ENCODE data around the gene PARP16. TPM values are rescaled to one million over a fixed set of nuclear protein-coding genes. Genes with fewer than 3 reads are reported as not detected.

The PARP16 gene
- total and polyA plus RNA-seq, 2 experiments from 2014 or later = 3.6 to 4.1 TPM

DNA sequence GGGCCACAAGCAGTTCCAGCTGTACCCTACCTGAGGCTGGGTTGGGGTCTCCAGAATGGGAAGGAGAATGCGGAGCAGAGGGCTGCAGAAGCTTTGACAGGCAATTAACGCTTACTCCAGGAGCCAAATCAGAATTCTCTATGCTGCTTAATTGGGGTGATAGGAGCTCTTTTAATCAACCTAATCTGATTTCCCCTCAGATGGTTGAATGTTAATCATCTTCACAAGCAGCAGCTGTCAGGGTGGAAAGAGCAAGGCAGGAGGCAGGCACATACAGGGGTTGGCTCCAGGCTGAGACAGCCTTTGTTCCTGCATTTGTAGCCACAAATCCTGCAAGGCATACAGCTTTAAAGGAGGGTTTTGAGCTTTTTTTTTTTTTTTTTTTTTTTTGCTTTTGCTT is 78.0 kb downstream of the PARP16 start:
- no peak for TF ChIP-seq ZNF331 (CRISPR knock-in tag; IDR thresholded peaks at IDR 0.05; ENCODE audit: low read depth)
- TF ChIP-seq EZH2phosphoT487 (IDR thresholded peaks at IDR 0.05; ENCODE audit: unreplicated experiment) = no peak
- TF ChIP-seq, protein P1, sequence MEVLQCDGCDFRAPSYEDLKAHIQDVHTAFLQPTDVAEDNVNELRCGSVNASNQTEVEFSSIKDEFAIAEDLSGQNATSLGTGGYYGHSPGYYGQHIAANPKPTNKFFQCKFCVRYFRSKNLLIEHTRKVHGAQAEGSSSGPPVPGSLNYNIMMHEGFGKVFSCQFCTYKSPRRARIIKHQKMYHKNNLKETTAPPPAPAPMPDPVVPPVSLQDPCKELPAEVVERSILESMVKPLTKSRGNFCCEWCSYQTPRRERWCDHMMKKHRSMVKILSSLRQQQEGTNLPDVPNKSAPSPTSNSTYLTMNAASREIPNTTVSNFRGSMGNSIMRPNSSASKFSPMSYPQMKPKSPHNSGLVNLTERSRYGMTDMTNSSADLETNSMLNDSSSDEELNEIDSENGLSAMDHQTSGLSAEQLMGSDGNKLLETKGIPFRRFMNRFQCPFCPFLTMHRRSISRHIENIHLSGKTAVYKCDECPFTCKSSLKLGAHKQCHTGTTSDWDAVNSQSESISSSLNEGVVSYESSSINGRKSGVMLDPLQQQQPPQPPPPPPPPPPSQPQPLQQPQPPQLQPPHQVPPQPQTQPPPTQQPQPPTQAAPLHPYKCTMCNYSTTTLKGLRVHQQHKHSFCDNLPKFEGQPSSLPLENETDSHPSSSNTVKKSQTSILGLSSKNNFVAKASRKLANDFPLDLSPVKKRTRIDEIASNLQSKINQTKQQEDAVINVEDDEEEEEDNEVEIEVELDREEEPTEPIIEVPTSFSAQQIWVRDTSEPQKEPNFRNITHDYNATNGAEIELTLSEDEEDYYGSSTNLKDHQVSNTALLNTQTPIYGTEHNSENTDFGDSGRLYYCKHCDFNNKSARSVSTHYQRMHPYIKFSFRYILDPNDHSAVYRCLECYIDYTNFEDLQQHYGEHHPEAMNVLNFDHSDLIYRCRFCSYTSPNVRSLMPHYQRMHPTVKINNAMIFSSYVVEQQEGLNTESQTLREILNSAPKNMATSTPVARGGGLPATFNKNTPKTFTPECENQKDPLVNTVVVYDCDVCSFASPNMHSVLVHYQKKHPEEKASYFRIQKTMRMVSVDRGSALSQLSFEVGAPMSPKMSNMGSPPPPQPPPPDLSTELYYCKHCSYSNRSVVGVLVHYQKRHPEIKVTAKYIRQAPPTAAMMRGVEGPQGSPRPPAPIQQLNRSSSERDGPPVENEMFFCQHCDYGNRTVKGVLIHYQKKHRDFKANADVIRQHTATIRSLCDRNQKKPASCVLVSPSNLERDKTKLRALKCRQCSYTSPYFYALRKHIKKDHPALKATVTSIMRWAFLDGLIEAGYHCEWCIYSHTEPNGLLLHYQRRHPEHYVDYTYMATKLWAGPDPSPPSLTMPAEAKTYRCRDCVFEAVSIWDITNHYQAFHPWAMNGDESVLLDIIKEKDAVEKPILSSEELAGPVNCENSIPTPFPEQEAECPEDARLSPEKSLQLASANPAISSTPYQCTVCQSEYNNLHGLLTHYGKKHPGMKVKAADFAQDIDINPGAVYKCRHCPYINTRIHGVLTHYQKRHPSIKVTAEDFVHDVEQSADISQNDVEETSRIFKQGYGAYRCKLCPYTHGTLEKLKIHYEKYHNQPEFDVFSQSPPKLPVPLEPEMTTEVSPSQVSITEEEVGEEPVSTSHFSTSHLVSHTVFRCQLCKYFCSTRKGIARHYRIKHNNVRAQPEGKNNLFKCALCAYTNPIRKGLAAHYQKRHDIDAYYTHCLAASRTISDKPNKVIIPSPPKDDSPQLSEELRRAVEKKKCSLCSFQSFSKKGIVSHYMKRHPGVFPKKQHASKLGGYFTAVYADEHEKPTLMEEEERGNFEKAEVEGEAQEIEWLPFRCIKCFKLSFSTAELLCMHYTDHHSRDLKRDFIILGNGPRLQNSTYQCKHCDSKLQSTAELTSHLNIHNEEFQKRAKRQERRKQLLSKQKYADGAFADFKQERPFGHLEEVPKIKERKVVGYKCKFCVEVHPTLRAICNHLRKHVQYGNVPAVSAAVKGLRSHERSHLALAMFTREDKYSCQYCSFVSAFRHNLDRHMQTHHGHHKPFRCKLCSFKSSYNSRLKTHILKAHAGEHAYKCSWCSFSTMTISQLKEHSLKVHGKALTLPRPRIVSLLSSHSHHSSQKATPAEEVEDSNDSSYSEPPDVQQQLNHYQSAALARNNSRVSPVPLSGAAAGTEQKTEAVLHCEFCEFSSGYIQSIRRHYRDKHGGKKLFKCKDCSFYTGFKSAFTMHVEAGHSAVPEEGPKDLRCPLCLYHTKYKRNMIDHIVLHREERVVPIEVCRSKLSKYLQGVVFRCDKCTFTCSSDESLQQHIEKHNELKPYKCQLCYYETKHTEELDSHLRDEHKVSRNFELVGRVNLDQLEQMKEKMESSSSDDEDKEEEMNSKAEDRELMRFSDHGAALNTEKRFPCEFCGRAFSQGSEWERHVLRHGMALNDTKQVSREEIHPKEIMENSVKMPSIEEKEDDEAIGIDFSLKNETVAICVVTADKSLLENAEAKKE (CRISPR knock-in tag; IDR thresholded peaks at IDR 0.05) = no peak
- TF ChIP-seq NANOG (IDR thresholded peaks at IDR 0.05; ENCODE audit: borderline replicate concordance) = no peak
- TF ChIP-seq, protein P2, sequence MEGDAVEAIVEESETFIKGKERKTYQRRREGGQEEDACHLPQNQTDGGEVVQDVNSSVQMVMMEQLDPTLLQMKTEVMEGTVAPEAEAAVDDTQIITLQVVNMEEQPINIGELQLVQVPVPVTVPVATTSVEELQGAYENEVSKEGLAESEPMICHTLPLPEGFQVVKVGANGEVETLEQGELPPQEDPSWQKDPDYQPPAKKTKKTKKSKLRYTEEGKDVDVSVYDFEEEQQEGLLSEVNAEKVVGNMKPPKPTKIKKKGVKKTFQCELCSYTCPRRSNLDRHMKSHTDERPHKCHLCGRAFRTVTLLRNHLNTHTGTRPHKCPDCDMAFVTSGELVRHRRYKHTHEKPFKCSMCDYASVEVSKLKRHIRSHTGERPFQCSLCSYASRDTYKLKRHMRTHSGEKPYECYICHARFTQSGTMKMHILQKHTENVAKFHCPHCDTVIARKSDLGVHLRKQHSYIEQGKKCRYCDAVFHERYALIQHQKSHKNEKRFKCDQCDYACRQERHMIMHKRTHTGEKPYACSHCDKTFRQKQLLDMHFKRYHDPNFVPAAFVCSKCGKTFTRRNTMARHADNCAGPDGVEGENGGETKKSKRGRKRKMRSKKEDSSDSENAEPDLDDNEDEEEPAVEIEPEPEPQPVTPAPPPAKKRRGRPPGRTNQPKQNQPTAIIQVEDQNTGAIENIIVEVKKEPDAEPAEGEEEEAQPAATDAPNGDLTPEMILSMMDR (conservative IDR thresholded peaks at IDR 0.05; ENCODE audit: low read depth in 2 of 2) = no peak
- TF ChIP-seq, protein P3, sequence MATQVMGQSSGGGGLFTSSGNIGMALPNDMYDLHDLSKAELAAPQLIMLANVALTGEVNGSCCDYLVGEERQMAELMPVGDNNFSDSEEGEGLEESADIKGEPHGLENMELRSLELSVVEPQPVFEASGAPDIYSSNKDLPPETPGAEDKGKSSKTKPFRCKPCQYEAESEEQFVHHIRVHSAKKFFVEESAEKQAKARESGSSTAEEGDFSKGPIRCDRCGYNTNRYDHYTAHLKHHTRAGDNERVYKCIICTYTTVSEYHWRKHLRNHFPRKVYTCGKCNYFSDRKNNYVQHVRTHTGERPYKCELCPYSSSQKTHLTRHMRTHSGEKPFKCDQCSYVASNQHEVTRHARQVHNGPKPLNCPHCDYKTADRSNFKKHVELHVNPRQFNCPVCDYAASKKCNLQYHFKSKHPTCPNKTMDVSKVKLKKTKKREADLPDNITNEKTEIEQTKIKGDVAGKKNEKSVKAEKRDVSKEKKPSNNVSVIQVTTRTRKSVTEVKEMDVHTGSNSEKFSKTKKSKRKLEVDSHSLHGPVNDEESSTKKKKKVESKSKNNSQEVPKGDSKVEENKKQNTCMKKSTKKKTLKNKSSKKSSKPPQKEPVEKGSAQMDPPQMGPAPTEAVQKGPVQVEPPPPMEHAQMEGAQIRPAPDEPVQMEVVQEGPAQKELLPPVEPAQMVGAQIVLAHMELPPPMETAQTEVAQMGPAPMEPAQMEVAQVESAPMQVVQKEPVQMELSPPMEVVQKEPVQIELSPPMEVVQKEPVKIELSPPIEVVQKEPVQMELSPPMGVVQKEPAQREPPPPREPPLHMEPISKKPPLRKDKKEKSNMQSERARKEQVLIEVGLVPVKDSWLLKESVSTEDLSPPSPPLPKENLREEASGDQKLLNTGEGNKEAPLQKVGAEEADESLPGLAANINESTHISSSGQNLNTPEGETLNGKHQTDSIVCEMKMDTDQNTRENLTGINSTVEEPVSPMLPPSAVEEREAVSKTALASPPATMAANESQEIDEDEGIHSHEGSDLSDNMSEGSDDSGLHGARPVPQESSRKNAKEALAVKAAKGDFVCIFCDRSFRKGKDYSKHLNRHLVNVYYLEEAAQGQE (IDR thresholded peaks at IDR 0.05; ENCODE audit: unreplicated experiment) = no peak
- TF ChIP-seq, protein P4, sequence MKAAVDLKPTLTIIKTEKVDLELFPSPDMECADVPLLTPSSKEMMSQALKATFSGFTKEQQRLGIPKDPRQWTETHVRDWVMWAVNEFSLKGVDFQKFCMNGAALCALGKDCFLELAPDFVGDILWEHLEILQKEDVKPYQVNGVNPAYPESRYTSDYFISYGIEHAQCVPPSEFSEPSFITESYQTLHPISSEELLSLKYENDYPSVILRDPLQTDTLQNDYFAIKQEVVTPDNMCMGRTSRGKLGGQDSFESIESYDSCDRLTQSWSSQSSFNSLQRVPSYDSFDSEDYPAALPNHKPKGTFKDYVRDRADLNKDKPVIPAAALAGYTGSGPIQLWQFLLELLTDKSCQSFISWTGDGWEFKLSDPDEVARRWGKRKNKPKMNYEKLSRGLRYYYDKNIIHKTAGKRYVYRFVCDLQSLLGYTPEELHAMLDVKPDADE (IDR thresholded peaks at IDR 0.05) = no peak
- no peak for TF ChIP-seq EZH2 (IDR thresholded peaks at IDR 0.05; ENCODE audit: low read depth, unreplicated experiment)
- no peak for TF ChIP-seq ZNF114 (CRISPR knock-in tag; IDR thresholded peaks at IDR 0.05)
- no peak for TF ChIP-seq STAT1 (IDR thresholded peaks at IDR 0.05; ENCODE audit: unreplicated experiment)
- no peak for TF ChIP-seq JUNB (IDR thresholded peaks at IDR 0.05; ENCODE audit: unreplicated experiment)
- no peak for TF ChIP-seq POLR2AphosphoS5 (IDR thresholded peaks at IDR 0.05; ENCODE audit: low read depth)
- no peak for TF ChIP-seq CREB1 (CRISPR knock-in tag; IDR thresholded peaks at IDR 0.05; ENCODE audit: low read depth)
- H3K4me1 Mint-ChIP-seq = peaks cover 12% of the 10 kb centered on the region
- peaks cover 3% of the 10 kb centered on the region; the same call in 1 of the 2 replicates for H3K9me2 ChIP-seq (ENCODE audit: insufficient read depth)
- no peak overlapping the region for H3K27ac ChIP-seq (ENCODE audit: low read depth)
- H3F3A ChIP-seq (replicated peaks; ENCODE audit: low read depth) = no peaks in the 10 kb centered on the region
- H3K4me3 ChIP-seq = no peak overlapping the region
- ATAC-seq (no peak), DNase-seq (ENCODE audit: low spot score) (no peak)
- H4K20me1 ChIP-seq (replicated peaks; ENCODE audit: insufficient read depth) = no peaks in the 10 kb centered on the region
- no peaks in the 10 kb centered on the region for H3K4me1 ChIP-seq (ENCODE audit: insufficient read depth)
- no peak overlapping the region for H2AFZ ChIP-seq
- H3K36me3 Mint-ChIP-seq (ENCODE audit: low read depth) = no peaks in the 10 kb centered on the region
- H3K79me2 ChIP-seq (replicated peaks; ENCODE audit: insufficient read depth) = no peaks in the 10 kb centered on the region
- no peak overlapping the region for H3K27ac Mint-ChIP-seq
- H3K9me3 Mint-ChIP-seq = no peaks in the 10 kb centered on the region
- no peak overlapping the region for H3K4me2 ChIP-seq
- H3K27me3 Mint-ChIP-seq (ENCODE audit: insufficient read depth, low read depth, poor library complexity) = peaks cover 6% of the 10 kb centered on the region
- H3K27me3 ChIP-seq (ENCODE audit: insufficient read depth) = no peaks in the 10 kb centered on the region
- H3K36me3 ChIP-seq (ENCODE audit: insufficient read depth) = no peaks in the 10 kb centered on the region
- no peak overlapping the region for H3K4me3 Mint-ChIP-seq
